ENCODE measurements around the gene COMMD8.

- no peak for TF ChIP-seq CTCF (IDR thresholded peaks at IDR 0.05 in 8 of 11, conservative IDR thresholded peaks at IDR 0.05 in 3 of 11)
- no peak for TF ChIP-seq POLR2A (IDR thresholded peaks at IDR 0.05)
Measured at GRCh38 chr4:47469951-47470350, 6.4 kb upstream of the COMMD8 start.

All from spleen (tissue), 7 donors.